ENCODE measurements around the gene SMNDC1.

GRCh38 chr10:110336111-110336721 lies 31.5 kb upstream of the SMNDC1 start:
- TF ChIP-seq CREB1 (IDR thresholded peaks at IDR 0.05; ENCODE audit: low read depth): no peak
- peak; percentile 59 for TF ChIP-seq YY1 (IDR thresholded peaks at IDR 0.05; ENCODE audit: low read depth)
- TF ChIP-seq MAX (IDR thresholded peaks at IDR 0.05): no peak
- TF ChIP-seq NFIC (IDR thresholded peaks at IDR 0.05): peak; percentile 74
- no peak for TF ChIP-seq TAF1 (IDR thresholded peaks at IDR 0.05; ENCODE audit: low read depth)
- peak; percentile 64; the same call in 1 of the 2 replicates for TF ChIP-seq EP300 (IDR thresholded peaks at IDR 0.05; ENCODE audit: borderline replicate concordance)
- TF ChIP-seq ZBTB7A (IDR thresholded peaks at IDR 0.05; ENCODE audit: low read depth): no peak
- TF ChIP-seq CEBPB (IDR thresholded peaks at IDR 0.05): peak; percentile 67
- TF ChIP-seq RAD21 (IDR thresholded peaks at IDR 0.05; ENCODE audit: low read depth): no peak
- no peak for TF ChIP-seq TCF12 (IDR thresholded peaks at IDR 0.05; ENCODE audit: low read depth)
- TF ChIP-seq FOXM1 (IDR thresholded peaks at IDR 0.05; ENCODE audit: borderline replicate concordance, low read depth): no peak
- no peak for TF ChIP-seq REST (IDR thresholded peaks at IDR 0.05; ENCODE audit: low read depth)
- TF ChIP-seq USF1 (IDR thresholded peaks at IDR 0.05): no peak

Data from Ishikawa (cell line).